Right cardiac atrium (tissue), 5 donors: ENCODE measurements around the gene BOD1. TPM values are rescaled to one million over a fixed set of nuclear protein-coding genes. Genes with fewer than 3 reads are reported as not detected.

Experiments
- ATAC-seq, 2 donors: fragments of 200-7000 bp; cut with Tn5 transposase; one replicate each; pipeline versions ENCODE4 v1.8.0 to v1.9.1; 2020; ENCODE audit warnings: moderate library complexity in 2 of 2, mild to moderate bottlenecking in 1 of 2
- DNase-seq, 3 donors: peaks; one replicate each; pipeline ENCODE4 v3.0.0-alpha.2; 2020
- H3K27ac ChIP-seq: one replicate; pipeline ENCODE4 v1.5.1; 2013; ENCODE audit warnings: mild to moderate bottlenecking, low read length, control low read depth, moderate library complexity
- H3K27me3 ChIP-seq: one replicate; pipeline ENCODE4 v1.6.1; 2013; ENCODE audit not compliant: control insufficient read depth, insufficient read depth
- H3K4me1 ChIP-seq: one replicate; pipeline ENCODE4 v1.6.1; 2013; ENCODE audit warnings: low read length; ENCODE audit not compliant: control insufficient read depth, insufficient read depth
- H3K4me3 ChIP-seq: one replicate; pipeline ENCODE4 v1.5.1; 2013; ENCODE audit warnings: low read length, control low read depth
- H3K9me3 ChIP-seq: one replicate; pipeline ENCODE4 v1.6.1; 2013; ENCODE audit warnings: low read length; ENCODE audit not compliant: control insufficient read depth
- WGBS: extraction: QIAGEN DNeasy Blood & Tissue Kit; methylation state at CpG from one replicate; pipeline ENCODE4 v1.1.7; 2013; 5-methylcytosine and 5-hydroxymethylcytosine counted together
- intact Hi-C, 4 donors: fragments of 100-400 bp; cut with DNase I; formaldehyde crosslinking; loops; one replicate each; pipeline versions ENCODE4 v1.11.0 to v1.14.0; 2022 to 2023
- polyA plus RNA-seq: library from polyadenylated mRNA; stranded (reverse); fragments of 200-250 nt; gene quantifications from one replicate; pipeline ENCODE4 v1.2.3, GENCODE V29; 2013
- total RNA-seq, 4 donors: library from RNA; stranded (reverse); fragmentation: NEBNext Ultra II Directional; extraction: Animal tissue kit (Norgen Biotek cat#: 25700); gene quantifications; one replicate each; pipeline ENCODE4 v1.2.1, GENCODE V29; 2021
- donor health status: healthy with polysubstance abuse.
- donor health status: DM: no; HTN: yes; CAD: no.
- donor health status: DM: no; HTN: no; CAD: no.
- donor health status: DM: no; HTN: yes; CAD: no; lungs with severe emphysema.
- donor health status: DM: yes; HTN: yes; CAD: no.

Gene BOD1
- total and polyA plus RNA-seq, 5 donors = 29.0 to 53.6 (median 44.1) TPM

DNA sequence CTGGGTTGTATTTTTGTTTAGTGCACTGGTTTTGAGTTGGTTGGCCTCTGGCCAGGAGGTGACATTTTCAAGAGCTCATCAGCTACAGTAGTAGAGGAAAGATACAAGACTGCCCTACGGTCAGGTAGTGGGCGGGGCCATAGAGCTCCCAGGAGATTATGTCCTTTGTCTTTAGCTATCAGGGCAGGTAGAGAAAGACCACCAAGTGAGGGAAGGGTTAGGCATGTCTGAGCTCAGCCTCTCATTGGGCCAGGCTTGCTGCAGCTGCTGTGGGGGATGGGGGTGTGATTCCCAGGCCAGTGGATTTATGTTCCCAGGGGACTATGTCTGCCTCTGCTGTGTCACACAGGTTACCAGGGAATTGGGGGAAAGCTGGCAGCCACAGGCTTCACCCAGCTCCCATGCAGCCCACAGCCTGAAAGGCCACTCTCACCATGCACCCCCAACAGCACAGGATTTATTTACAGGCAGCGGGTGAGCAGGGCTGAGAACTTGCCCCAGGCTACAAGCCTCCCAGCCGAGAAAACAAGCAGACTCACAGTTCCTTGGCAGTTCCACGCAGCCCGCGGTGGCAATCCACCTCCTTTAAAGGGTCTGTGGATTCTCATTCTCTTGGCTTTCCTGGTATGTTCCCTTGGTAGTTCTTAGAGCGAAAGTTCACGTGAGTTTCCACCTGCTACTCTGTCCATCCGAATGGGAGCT lies 37.5 kb upstream of the BOD1 start:
- H3K27me3 ChIP-seq = no peaks in the 10 kb centered on the region
- WGBS = 84% methylated on average over 10 of the region's 10 CpGs
- H3K27ac ChIP-seq = no peak overlapping the region
- H3K4me1 ChIP-seq = peaks cover 3% of the 10 kb centered on the region
- no peak for DNase-seq
- H3K4me3 ChIP-seq = no peak overlapping the region
- intact Hi-C loops = no loop called here
- ATAC-seq = no peak
- H3K9me3 ChIP-seq = no peaks in the 10 kb centered on the region

DNA sequence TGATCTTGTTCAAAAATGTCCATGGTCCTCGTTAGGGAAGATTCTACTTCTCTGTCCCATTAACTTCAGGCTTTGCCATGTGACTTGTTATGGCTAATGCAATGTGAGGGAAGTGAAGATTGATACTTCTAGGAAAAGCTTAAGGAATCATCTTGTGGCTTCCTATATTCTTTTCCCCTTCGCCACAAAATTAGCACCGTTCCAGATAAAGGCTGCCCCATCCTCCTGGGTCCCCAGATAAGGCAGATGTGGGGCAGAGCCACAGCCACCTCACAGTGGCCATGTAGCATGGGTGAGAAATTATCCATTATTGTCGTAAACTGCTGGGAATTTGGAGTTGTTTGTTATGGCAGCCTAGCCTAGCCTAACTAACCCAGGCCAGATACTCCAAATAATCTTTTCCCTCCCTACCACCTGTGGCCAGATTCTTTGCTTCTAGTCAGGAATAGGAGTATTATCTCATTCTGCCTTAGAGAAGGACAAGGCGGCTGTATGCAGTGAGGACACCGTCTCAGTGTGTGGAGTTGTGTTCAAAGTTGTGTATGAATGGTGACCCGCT lies 31.9 kb upstream of the BOD1 start:
- H3K4me3 ChIP-seq = no peak overlapping the region
- H3K9me3 ChIP-seq = no peaks in the 10 kb centered on the region
- no peaks in the 10 kb centered on the region for H3K4me1 ChIP-seq
- DNase-seq = no peak
- H3K27me3 ChIP-seq = no peaks in the 10 kb centered on the region
- H3K27ac ChIP-seq = no peak overlapping the region
- ATAC-seq = no peak
- intact Hi-C loops = loop anchor here in 1 of 4 donors (10.0 kb wide), 1 partner anchor 116 kb away; no protein-coding TSS in a partner anchor
- whole genome bisulfite sequencing = 83% methylated on average over 7 of the region's 7 CpGs

DNA sequence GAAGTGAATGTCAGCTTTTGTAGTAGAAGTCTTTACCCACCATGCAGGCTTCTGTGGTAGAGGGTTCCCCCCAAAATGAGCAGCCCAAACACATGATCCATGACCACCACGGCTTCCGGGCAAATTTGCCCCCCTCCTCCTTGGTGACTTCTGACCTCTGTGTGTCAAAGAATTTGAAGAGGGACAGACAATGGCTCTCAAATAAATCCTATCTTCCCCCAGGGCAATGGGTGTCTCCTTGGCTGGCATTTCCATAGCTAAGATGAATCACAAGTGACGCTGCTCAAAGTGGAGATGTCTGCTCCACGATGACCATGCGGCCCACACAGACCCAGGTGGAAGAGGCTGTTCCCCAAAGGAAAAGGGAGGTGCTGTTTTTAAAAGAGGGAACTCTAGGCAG lies 30.2 kb upstream of the BOD1 start:
- WGBS = 83% methylated on average over 5 of the region's 5 CpGs
- H3K9me3 ChIP-seq = no peaks in the 10 kb centered on the region
- H3K4me3 ChIP-seq = no peak overlapping the region
- no peak for ATAC-seq
- H3K27ac ChIP-seq = no peak overlapping the region
- no peaks in the 10 kb centered on the region for H3K27me3 ChIP-seq
- intact Hi-C loops = loop anchor here in 1 of 4 donors (10.0 kb wide), 1 partner anchor 118 kb away; no protein-coding TSS in a partner anchor
- DNase-seq = no peak
- no peaks in the 10 kb centered on the region for H3K4me1 ChIP-seq

DNA sequence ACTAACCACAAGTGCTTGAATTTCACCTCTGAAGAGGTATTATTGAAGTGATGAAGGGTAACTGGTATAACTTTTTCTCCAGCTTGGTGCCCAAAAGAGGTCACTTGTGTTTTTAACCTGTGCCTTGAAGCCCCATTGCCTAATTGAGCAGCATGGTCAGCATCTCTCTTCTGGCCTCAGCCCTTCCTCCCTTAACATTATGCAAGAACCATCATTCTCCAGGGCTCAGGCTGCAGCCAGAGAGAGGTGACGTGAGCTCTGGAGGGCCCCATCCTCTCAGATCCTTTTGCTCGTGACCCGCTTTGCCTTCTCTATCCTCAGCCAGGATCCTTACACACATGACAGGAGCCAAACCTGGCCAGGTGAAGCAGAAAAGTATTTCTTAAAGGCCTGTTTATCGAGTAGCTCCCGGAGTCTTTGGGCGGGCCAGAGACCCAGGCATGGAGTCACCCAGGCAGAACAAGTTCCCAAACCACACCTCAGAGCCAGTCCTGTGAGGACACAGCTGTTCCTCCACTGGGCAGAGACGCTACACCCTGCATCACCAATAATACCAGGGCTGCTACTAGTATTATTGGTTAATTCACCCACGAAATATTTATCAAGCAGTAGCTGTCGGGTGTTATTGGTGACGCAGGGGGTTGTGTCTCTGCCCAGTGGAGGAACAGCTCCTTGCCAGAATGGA lies 29.6 kb upstream of the BOD1 start:
- H3K4me1 ChIP-seq = no peaks in the 10 kb centered on the region
- no peak for DNase-seq
- H3K4me3 ChIP-seq = no peak overlapping the region
- WGBS = 91% methylated on average over 10 of the region's 10 CpGs
- ATAC-seq = no peak
- no peaks in the 10 kb centered on the region for H3K9me3 ChIP-seq
- no peak overlapping the region for H3K27ac ChIP-seq
- no peaks in the 10 kb centered on the region for H3K27me3 ChIP-seq
- intact Hi-C loops = loop anchor here in 1 of 4 donors (10.0 kb wide), 1 partner anchor 119 kb away; no protein-coding TSS in a partner anchor

DNA sequence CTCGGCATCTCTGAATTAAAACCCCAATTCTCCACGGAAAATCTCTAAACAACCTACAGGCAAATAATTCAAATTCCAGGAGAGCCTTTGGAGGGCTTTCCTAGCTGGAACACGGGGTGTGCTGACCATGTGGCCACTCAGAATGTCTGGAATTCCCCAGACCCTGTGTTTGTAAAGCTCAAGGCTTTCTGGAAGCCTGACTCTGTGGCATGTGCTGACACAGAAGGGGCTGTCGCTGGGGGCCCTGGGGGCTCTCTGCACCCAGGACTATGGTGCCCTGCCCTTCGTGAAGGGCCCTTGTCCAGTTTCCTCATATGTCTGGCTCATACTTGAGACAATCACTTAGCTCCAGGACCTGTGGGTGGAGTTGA lies 29.0 kb upstream of the BOD1 start:
- H3K27ac ChIP-seq = no peak overlapping the region
- 47% methylated on average over 5 of the region's 5 CpGs for WGBS
- intact Hi-C loops = loop anchor here in 1 of 4 donors (10.0 kb wide), 1 partner anchor 119 kb away; no protein-coding TSS in a partner anchor

DNA sequence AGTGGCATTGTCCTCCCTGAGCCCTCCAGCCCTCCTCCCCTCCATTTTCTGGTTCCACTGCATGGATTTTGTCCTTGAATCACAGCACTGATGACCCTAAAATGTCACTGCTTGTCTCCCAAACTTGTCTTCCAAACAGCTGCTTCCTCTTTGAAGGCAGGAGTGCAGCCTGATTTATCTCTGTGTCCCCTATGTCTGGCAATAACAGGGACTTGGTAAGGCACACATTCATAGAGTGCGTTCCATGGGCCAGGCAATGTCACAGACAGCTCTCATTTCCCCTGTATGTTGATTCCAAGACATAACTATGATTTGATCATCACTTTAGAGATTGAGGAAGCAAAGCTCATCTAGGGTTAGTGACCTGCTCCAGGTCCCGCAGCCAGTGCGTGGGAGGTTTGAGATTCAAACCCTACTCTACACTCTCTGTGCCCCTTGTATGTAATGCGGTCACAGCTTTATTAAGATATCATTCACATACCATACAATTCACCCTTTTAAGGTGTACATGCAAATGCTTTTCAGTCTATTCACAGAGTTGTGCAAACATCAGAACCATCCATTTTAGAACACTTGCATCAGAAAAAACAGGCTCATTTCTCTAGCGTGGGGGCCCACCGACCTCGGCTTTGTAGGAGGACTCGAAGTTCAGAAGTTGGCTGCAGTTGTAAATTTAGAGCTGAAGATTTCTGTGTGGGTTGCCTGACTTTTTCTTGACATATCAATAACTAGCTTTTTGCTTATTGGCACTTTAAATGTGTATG lies 28.4 kb upstream of the BOD1 start:
- no peaks in the 10 kb centered on the region for H3K27me3 ChIP-seq
- no peak for DNase-seq
- no peak overlapping the region for H3K4me3 ChIP-seq
- H3K27ac ChIP-seq = no peak overlapping the region
- intact Hi-C loops = loop anchor here in 1 of 4 donors (10.0 kb wide), 1 partner anchor 120 kb away; no protein-coding TSS in a partner anchor
- WGBS = 62% methylated on average over 8 of the region's 8 CpGs
- H3K4me1 ChIP-seq = peaks cover 2% of the 10 kb centered on the region
- no peak for ATAC-seq
- H3K9me3 ChIP-seq = no peaks in the 10 kb centered on the region

More for the DNA sequence above, 29.0 kb upstream of the BOD1 start:
- ATAC-seq (no peak), DNase-seq (no peak)
- H3K9me3 ChIP-seq = no peaks in the 10 kb centered on the region
- peaks cover 2% of the 10 kb centered on the region for H3K4me1 ChIP-seq
- no peak overlapping the region for H3K4me3 ChIP-seq
- no peaks in the 10 kb centered on the region for H3K27me3 ChIP-seq

DNA sequence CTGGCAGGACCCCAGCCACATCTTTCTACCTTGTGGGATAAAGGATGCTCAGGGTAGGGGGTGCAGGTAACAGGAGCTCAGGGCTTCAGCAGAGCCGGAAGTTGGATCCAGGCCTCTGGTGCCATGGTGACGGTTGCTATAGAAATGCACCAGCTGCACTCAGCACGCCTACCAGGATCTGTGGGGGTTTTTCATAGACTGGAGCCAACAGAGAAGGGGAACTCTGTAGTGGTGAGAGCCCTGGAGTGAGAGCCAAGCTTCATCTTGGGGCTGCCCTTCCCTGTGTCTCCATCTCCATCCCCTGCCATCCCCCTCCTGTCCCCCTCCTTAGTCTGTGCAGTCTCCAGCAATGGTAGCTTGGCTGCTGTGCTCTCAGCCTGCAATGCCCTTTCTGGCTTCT lies 27.5 kb upstream of the BOD1 start:
- intact Hi-C loops = loop anchor here in 1 of 4 donors (10.0 kb wide), 1 partner anchor 121 kb away; no protein-coding TSS in a partner anchor
- Histone ChIP-seq H3K9me3 (no peaks in the 10 kb centered on the region), H3K27ac (no peak overlapping the region), H3K27me3 (no peaks in the 10 kb centered on the region), H3K4me1 (peaks cover 2% of the 10 kb centered on the region), H3K4me3 (no peak overlapping the region)
- ATAC-seq (no peak), DNase-seq (no peak)
- 61% methylated on average over 3 of the region's 3 CpGs for WGBS

DNA sequence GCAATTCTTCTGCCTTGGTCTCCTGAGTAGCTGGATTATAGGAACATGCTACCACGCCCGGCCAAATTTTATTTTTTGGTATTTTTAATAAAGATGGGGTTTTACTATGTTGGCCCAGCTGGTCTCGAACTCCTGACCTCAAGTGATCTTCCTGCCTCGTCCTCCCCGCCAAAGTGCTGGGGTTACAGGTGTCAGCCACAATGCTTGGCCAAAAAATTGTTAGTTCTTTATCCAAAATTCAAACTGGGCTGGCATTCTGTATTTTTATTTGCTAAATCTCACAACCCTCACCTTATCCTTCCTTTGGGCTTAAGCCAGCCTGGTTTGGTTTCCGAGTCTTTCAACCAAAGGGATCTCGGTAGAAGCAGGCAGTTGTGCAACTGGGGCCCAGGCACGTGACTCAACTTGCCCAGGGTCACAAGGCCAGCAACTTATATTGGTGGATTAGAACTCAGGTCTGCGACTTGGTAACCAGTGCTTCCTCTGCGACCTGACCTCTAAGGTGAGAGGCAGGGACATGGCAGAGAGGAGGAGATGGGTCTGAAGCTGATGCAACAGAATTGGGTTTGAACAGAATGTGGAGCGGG lies 26.5 kb upstream of the BOD1 start:
- peaks cover 5% of the 10 kb centered on the region for H3K4me1 ChIP-seq
- H3K27me3 ChIP-seq = no peaks in the 10 kb centered on the region
- intact Hi-C loops = loop anchor here in 1 of 4 donors (10.0 kb wide), 1 partner anchor 122 kb away; no protein-coding TSS in a partner anchor
- H3K4me3 ChIP-seq = no peak overlapping the region
- no peaks in the 10 kb centered on the region for H3K9me3 ChIP-seq
- WGBS = 90% methylated on average over 11 of the region's 11 CpGs
- DNase-seq (no peak), ATAC-seq (no peak)
- no peak overlapping the region for H3K27ac ChIP-seq

DNA sequence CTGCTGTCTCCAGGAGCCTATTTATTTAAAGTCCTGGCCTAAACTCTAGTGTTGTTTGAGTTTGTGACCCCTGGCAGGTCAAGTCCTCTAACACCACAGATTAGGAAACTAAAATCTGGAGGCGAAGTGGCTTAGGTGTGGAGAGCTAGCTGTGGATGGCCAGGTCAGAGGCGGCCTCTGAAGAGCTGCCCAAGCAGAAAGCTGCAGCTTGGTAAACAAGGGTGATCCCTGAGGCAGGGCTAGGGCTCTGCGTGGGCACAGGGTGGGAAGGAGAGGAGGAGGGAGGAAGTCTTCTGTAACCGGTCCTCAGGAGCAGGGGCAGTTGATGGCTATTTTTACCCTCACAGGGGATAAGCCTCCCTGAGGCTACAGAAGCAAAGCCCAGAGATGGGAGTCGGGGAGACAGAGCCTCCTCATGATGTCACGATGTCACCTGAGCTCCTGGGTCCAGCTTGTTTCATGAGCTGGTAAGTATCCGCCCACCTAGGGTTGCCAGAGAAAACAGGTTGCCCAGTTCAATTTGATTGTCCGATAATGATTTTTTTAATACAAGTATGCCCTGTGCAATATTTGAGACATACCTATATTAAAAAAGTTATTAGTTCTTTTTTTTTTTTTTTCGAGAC lies 25.9 kb upstream of the BOD1 start:
- Histone ChIP-seq H3K4me3 (no peak overlapping the region), H3K27ac (no peak overlapping the region), H3K4me1 (peaks cover 5% of the 10 kb centered on the region), H3K27me3 (no peaks in the 10 kb centered on the region), H3K9me3 (no peaks in the 10 kb centered on the region)
- intact Hi-C loops = loop anchor here in 1 of 4 donors (10.0 kb wide), 1 partner anchor 122 kb away; no protein-coding TSS in a partner anchor
- ATAC-seq = peak in 1 of 2 donors; percentile 25
- whole genome bisulfite sequencing = 87% methylated on average over 9 of the region's 9 CpGs
- no peak for DNase-seq
